GM19238 (cell line): ENCODE data around the gene LURAP1L.

Source experiments
- DNase-seq: peaks from one replicate; pipeline ENCODE4 v3.0.0; 2011; ENCODE audit warnings: low spot score; ENCODE audit not compliant: insufficient read length

Gene LURAP1L

GRCh38 chr9:12776513-12777055, 1.8 kb downstream of the LURAP1L start:
- no peak for DNase-seq

GRCh38 chr9:12777121-12778022, 2.6 kb downstream of the LURAP1L start:
- no peak for DNase-seq

GRCh38 chr9:12778389-12778788, 3.6 kb downstream of the LURAP1L start:
- no peak for DNase-seq

GRCh38 chr9:12781226-12781733, 6.5 kb downstream of the LURAP1L start:
- no peak for DNase-seq

- DNase-seq: no peak
Observed at GRCh38 chr9:12783767-12784460, 9.1 kb downstream of the LURAP1L start.

GRCh38 chr9:12784461-12785259, 9.8 kb downstream of the LURAP1L start:
- no peak for DNase-seq

- DNase-seq: no peak
Observed at GRCh38 chr9:12785260-12785770, 10.5 kb downstream of the LURAP1L start.

- no peak for DNase-seq
Observed at GRCh38 chr9:12785941-12786340, 11.1 kb downstream of the LURAP1L start.

- no peak for DNase-seq
Observed at GRCh38 chr9:12790001-12790400, 15.2 kb downstream of the LURAP1L start.

GRCh38 chr9:12790883-12791282, 16.1 kb downstream of the LURAP1L start:
- no peak for DNase-seq

- no peak for DNase-seq
Observed at GRCh38 chr9:12794101-12794799, 19.4 kb downstream of the LURAP1L start.

- no peak for DNase-seq
Observed at GRCh38 chr9:12796601-12797000, 21.8 kb downstream of the LURAP1L start.

- DNase-seq: no peak
Observed at GRCh38 chr9:12797037-12797436, 22.2 kb downstream of the LURAP1L start.

- no peak for DNase-seq
Observed at GRCh38 chr9:12798066-12798770, 23.4 kb downstream of the LURAP1L start.

- DNase-seq: no peak
Observed at GRCh38 chr9:12801187-12801586, 26.4 kb downstream of the LURAP1L start.

- DNase-seq: no peak
Observed at GRCh38 chr9:12801663-12802062, 26.8 kb downstream of the LURAP1L start.

GRCh38 chr9:12802093-12802492, 27.3 kb downstream of the LURAP1L start:
- no peak for DNase-seq

GRCh38 chr9:12808569-12808968, 33.7 kb downstream of the LURAP1L start:
- DNase-seq: no peak

- DNase-seq: no peak
Observed at GRCh38 chr9:12809720-12810119, 34.9 kb downstream of the LURAP1L start.

GRCh38 chr9:12811935-12812334, 37.1 kb downstream of the LURAP1L start:
- no peak for DNase-seq
